B cell (primary cell): Measurements from ENCODE around the gene MOB2. TPM values are rescaled to one million over a fixed set of nuclear protein-coding genes. Genes with fewer than 3 reads are reported as not detected.

ENCODE experiments used
- ATAC-seq: fragments of 200-7000 bp; cut with Tn5 transposase; one replicate; pipeline ENCODE4 v1.10.0; 2021; ENCODE audit warnings: low read depth, mild to moderate bottlenecking, moderate number of reproducible peaks, moderate library complexity
- CTCF ChIA-PET: fragments of 350-600 bp; sonication (Branson Sonifier 250); formaldehyde crosslinking; loops from one replicate; lab custom pipeline; 2021; ENCODE audit warnings: antibody characterized with exemption, inconsistent platforms; lab: Charles Lee
- POLR2A ChIA-PET: fragments of 350-600 bp; sonication (Branson Sonifier 250); formaldehyde crosslinking; loops from one replicate; lab custom pipeline; 2021; ENCODE audit warnings: antibody characterized with exemption; lab: Charles Lee
- DNase-seq: peaks from one replicate; pipeline ENCODE4 v3.0.0; 2013
- H2AFZ ChIP-seq: 2 replicates; pipeline ENCODE4 v1.6.1; 2012; ENCODE audit warnings: mild to moderate bottlenecking, low read depth, low read length; ENCODE audit not compliant: insufficient read depth, poor library complexity, severe bottlenecking
- H3K27ac ChIP-seq, 2 donors: 1 replicate in 1 of 2; 2 replicates in 1 of 2; pipeline ENCODE4 v1.5.1; 2012 to 2013; ENCODE audit warnings: low read length in 2 of 2, mild to moderate bottlenecking in 2 of 2, moderate library complexity in 1 of 2
- H3K27me3 ChIP-seq, 4 experiments: fragments of 200-600 bp in 1 of 4; sonication (generic) in 1 of 4; replicated peaks in 1 of 4; 1 replicate in 2 of 4; 2 replicates in 2 of 4; pipeline versions ENCODE4 v1.6.1 to v1.7.0; 2013 to 2016; ENCODE audit warnings: low read length in 3 of 4, mild to moderate bottlenecking in 2 of 4, mixed read lengths in 1 of 4, moderate library complexity in 1 of 4; ENCODE audit not compliant: insufficient read depth in 4 of 4, control insufficient read depth in 3 of 4; ENCODE audit errors: control extremely low read depth in 1 of 4
- H3K36me3 ChIP-seq, 2 experiments: replicated peaks in 1 of 2; 1 replicate in 1 of 2; 2 replicates in 1 of 2; pipeline versions ENCODE4 v1.6.1 to v1.7.1; 2013; ENCODE audit warnings: low read length in 1 of 2; ENCODE audit not compliant: insufficient read depth in 2 of 2, control insufficient read depth in 1 of 2; ENCODE audit errors: control extremely low read depth in 1 of 2, extremely low read depth in 1 of 2
- H3K4me1 ChIP-seq, 2 donors: fragments of 200-600 bp in 1 of 2; sonication (generic) in 1 of 2; 1 replicate in 1 of 2; 2 replicates in 1 of 2; pipeline versions ENCODE4 v1.5.1 to v1.6.1; 2013 to 2017; ENCODE audit warnings: low read length in 2 of 2; ENCODE audit not compliant: control insufficient read depth in 2 of 2, insufficient read depth in 2 of 2
- H3K4me2 ChIP-seq: replicated peaks from 2 replicates; pipeline ENCODE3; 2012; ENCODE audit warnings: mild to moderate bottlenecking, low read depth, low read length; ENCODE audit not compliant: poor library complexity, severe bottlenecking
- H3K4me3 ChIP-seq, 5 experiments: fragments of 200-600 bp in 1 of 5; sonication (generic) in 1 of 5; 1 replicate in 3 of 5; 2 replicates in 2 of 5; pipeline versions ENCODE4 v1.5.1 to v1.7.0; 2011 to 2016; ENCODE audit warnings: low read length in 4 of 5, mild to moderate bottlenecking in 4 of 5, low read depth in 2 of 5, control low read depth in 1 of 5, moderate library complexity in 1 of 5; ENCODE audit not compliant: insufficient read depth in 1 of 5; ENCODE audit errors: control extremely low read depth in 1 of 5, extremely low read depth in 1 of 5
- H3K79me2 ChIP-seq: fragments of 200-600 bp; sonication (generic); one replicate; pipeline ENCODE4 v1.6.0; 2016; ENCODE audit warnings: low read length; ENCODE audit not compliant: control insufficient read depth, insufficient read depth
- H3K9ac ChIP-seq: fragments of 200-600 bp; sonication (generic); 2 replicates; pipeline ENCODE4 v1.6.1; 2017; ENCODE audit warnings: mild to moderate bottlenecking, low read length, moderate library complexity
- H3K9me3 ChIP-seq, 3 donors: one replicate each; pipeline versions ENCODE4 v1.6.1 to v1.7.1; 2013; ENCODE audit warnings: low read length in 2 of 3; ENCODE audit not compliant: control insufficient read depth in 2 of 3, insufficient read depth in 1 of 3; ENCODE audit errors: control extremely low read depth in 1 of 3
- H4K20me1 ChIP-seq: 2 replicates; pipeline ENCODE4 v1.6.0; 2012; ENCODE audit warnings: mild to moderate bottlenecking, low read length; ENCODE audit not compliant: insufficient read depth, control insufficient read depth, poor library complexity, severe bottlenecking
- H3K27ac Mint-ChIP-seq: one replicate; pipeline ENCODE4 v1.8.0; 2021; ENCODE audit warnings: mixed read lengths
- H3K27me3 Mint-ChIP-seq: one replicate; pipeline ENCODE4 v1.8.0; 2021; ENCODE audit warnings: mixed read lengths
- H3K4me1 Mint-ChIP-seq: one replicate; pipeline ENCODE4 v1.8.0; 2021; ENCODE audit warnings: mixed read lengths
- H3K4me3 Mint-ChIP-seq: one replicate; pipeline ENCODE4 v1.8.0; 2021; ENCODE audit warnings: mixed read lengths
- H3K9me3 Mint-ChIP-seq: one replicate; pipeline ENCODE4 v1.8.0; 2022; ENCODE audit warnings: mixed read lengths; ENCODE audit not compliant: insufficient read depth
- CTCF ChIP-seq: fragments of 200-600 bp; IDR thresholded peaks from one replicate; pipeline ENCODE4 v1.8.0; 2022; ENCODE audit warnings: antibody characterized with exemption, mild to moderate bottlenecking
- EZH2 ChIP-seq: IDR thresholded peaks from 2 replicates; pipeline ENCODE4 v1.6.1; 2012; ENCODE audit warnings: borderline replicate concordance, low read depth, mild to moderate bottlenecking, moderate library complexity, low read length; ENCODE audit not compliant: insufficient read depth, poor library complexity, severe bottlenecking
- WGBS: methylation state at CpG from one replicate; pipeline ENCODE4 v1.1.5; 2013; ENCODE audit warnings: missing lambda C conversion rate; ENCODE audit not compliant: insufficient coverage; 5-methylcytosine and 5-hydroxymethylcytosine counted together
- intact Hi-C: fragments of 100-400 bp; cut with micrococcal nuclease; formaldehyde crosslinking; loops from one replicate; pipeline ENCODE4 v1.10.0; 2022
- polyA plus RNA-seq: library from polyadenylated mRNA; depleted of rRNA; stranded (reverse); fragments of >200 nt; gene quantifications from 2 replicates; pipeline ENCODE4 v1.2.3, GENCODE V29; 2012
- total RNA-seq, 2 donors: library from RNA; stranded (reverse); fragments of 120-200 nt in 1 of 2; gene quantifications; 1 replicate in 1 of 2; 2 replicates in 1 of 2; pipeline versions ENCODE4 v1.2.3 to v1.2.4, GENCODE V29; 2013 to 2022

MOB2 gene
- total and polyA plus RNA-seq, 2 donors (not counting 1 experiment from before 2014, with no cell fraction given): 55.7 to 57.6 TPM

GRCh38 chr11:1502168-1502953 lies 15.8 kb upstream of the MOB2 start:
- H3K27ac ChIP-seq: no peak overlapping the region
- H3K27me3 ChIP-seq: no peaks in the 10 kb centered on the region
- intact Hi-C loops: no loop called here
- H3K36me3 ChIP-seq: peaks cover 0 to 10% of the 10 kb centered on the region in 2 experiments
- H2AFZ ChIP-seq: no peak overlapping the region
- H3K9me3 ChIP-seq: peaks cover 0 to 13% (median 0%) of the 10 kb centered on the region in 3 donors
- no peak overlapping the region for H3K4me3 ChIP-seq
- Mint-ChIP-seq H3K4me1 (peaks cover 28% of the 10 kb centered on the region), H3K4me3 (no peak overlapping the region), H3K27me3 (no peaks in the 10 kb centered on the region), H3K9me3 (no peaks in the 10 kb centered on the region), H3K27ac (no peak overlapping the region)
- ATAC-seq (no peak), DNase-seq (no peak)
- TF ChIP-seq CTCF (no peak), EZH2 (no peak)
- H4K20me1 ChIP-seq: peaks cover 99% of the 10 kb centered on the region
- ChIA-PET CTCF (interaction anchor here (1.1 kb wide), 1 partner anchor 13 kb away, joined by 3 read pairs; no protein-coding TSS in a partner anchor), POLR2A (no interaction called here)
- peaks cover 0 to 8% of the 10 kb centered on the region in 2 donors for H3K4me1 ChIP-seq
- H3K79me2 ChIP-seq: peaks cover 98% of the 10 kb centered on the region
- WGBS: 95% methylated on average over 23 of the region's 24 CpGs
- H3K9ac ChIP-seq: no peak overlapping the region
- H3K4me2 ChIP-seq: no peak overlapping the region
